ENCODE data around the gene RAI2.

DNA sequence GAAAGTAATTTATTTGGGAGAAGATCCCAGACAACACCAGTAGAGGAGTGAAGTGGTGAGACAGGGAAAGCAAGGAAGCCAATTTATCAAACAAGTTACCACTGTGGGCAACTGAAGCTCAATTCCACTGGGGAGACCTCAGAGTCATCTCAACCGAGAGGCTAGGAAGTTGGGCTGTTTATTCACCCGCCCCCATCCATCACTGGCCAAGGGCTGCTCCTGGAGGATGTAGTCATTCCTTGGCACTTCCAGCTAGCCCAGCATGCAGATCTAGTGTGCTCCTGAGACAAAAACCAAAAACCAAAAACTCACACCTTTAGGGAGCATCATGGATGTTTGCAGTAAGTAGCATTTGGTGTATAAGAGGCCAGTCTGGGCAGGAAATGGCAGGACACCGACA is 47.0 kb downstream of the RAI2 start:
- TF ChIP-seq, protein P1, sequence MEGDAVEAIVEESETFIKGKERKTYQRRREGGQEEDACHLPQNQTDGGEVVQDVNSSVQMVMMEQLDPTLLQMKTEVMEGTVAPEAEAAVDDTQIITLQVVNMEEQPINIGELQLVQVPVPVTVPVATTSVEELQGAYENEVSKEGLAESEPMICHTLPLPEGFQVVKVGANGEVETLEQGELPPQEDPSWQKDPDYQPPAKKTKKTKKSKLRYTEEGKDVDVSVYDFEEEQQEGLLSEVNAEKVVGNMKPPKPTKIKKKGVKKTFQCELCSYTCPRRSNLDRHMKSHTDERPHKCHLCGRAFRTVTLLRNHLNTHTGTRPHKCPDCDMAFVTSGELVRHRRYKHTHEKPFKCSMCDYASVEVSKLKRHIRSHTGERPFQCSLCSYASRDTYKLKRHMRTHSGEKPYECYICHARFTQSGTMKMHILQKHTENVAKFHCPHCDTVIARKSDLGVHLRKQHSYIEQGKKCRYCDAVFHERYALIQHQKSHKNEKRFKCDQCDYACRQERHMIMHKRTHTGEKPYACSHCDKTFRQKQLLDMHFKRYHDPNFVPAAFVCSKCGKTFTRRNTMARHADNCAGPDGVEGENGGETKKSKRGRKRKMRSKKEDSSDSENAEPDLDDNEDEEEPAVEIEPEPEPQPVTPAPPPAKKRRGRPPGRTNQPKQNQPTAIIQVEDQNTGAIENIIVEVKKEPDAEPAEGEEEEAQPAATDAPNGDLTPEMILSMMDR (IDR thresholded peaks at IDR 0.05): no peak
- no peak for TF ChIP-seq POLR2AphosphoS5 (IDR thresholded peaks at IDR 0.05)
